ENCODE data around the gene PABPC1L2B.
"Not testable (repeated sequence)": the region's sequence is repeated elsewhere in the genome, so short reads cannot be mapped to it uniquely, and the experiment has no call there.

DNA sequence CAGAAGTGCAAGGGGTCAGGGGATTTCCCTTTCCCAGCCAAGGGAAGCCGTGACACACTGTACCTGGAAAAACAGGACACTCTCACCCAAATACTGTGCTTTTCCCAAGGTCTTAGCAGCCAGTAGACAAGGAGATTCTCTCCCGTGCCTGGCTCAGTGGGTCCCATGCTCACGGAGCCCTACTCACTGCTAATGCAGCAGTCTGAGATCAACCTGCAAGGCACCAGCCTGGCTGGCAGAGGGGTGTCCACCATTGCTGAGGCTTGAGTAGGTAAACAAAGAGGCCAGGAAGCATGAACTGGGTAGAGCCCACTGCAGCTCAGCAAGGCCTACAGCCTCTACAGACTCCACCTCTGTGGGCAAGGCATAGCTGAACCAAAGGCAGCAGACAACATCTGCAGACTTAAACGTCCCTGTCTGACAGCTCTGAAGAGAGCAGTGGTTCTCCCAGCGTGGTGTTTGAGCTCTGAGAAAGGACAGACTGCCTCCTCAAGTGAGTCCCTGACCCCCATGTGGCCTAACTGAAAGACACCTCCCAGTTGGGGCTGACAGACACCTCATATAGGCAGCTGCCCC lies 21.8 kb upstream of the PABPC1L2B start:
- TF ChIP-seq, protein P1, sequence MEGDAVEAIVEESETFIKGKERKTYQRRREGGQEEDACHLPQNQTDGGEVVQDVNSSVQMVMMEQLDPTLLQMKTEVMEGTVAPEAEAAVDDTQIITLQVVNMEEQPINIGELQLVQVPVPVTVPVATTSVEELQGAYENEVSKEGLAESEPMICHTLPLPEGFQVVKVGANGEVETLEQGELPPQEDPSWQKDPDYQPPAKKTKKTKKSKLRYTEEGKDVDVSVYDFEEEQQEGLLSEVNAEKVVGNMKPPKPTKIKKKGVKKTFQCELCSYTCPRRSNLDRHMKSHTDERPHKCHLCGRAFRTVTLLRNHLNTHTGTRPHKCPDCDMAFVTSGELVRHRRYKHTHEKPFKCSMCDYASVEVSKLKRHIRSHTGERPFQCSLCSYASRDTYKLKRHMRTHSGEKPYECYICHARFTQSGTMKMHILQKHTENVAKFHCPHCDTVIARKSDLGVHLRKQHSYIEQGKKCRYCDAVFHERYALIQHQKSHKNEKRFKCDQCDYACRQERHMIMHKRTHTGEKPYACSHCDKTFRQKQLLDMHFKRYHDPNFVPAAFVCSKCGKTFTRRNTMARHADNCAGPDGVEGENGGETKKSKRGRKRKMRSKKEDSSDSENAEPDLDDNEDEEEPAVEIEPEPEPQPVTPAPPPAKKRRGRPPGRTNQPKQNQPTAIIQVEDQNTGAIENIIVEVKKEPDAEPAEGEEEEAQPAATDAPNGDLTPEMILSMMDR (IDR thresholded peaks at IDR 0.05; ENCODE audit: low read length) = not testable (repeated sequence)
- TF ChIP-seq EZH2 (IDR thresholded peaks at IDR 0.05; ENCODE audit: borderline replicate concordance, low read length) = not testable (repeated sequence)
